Fibroblast of peridontal ligament (primary cell): ENCODE measurements around the gene PSME2.
"Not testable (repeated sequence)": the region's sequence is repeated elsewhere in the genome, so short reads cannot be mapped to it uniquely, and the experiment has no call there.

ENCODE experiments used
- DNase-seq: peaks from one replicate; pipeline ENCODE4 v3.0.0-alpha.2; 2010; ENCODE audit errors: extremely low read depth

Gene PSME2

DNA sequence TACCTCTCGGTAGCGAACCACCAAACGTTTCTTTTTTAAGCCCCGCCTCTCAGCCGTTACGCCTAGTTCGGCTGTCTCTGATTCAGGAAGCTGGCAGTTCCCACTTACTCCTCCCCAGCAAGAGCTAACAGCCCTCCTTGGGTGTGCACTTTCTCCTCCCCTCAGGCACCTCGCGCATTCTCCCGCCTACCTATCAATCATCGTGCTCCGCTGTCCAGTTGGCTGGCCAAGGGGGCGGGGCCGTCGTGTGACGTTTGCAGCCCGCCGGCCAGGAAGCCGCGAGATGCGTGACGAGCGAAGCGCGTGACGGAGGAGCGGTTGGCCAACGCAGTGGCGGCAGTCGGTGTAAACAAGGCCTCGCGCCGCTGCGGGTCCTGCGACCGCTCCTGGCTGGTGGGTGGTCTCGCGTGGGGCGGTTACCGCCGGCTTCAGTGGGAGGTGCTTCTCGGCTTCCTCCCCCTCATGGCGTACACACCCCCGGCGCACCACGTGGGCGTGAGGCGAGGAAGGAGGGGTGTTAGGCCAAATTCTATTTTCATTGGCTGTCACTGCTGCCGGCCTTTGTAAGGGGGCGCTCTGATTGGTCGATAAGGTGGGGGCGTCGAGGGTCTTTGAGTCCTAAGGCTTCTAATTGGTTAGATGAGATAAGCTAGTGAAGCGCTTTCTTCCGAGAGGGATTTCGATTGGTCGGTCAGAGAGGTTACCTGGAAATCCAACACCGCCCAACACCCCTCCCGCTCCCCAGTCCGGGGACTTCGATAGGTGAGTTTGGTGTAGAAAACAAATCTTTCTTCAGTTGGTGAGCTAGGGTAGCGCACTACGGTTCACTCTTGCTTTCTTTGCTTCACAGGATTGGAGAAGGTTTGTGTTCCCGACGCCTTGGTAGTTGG, 31.6 kb downstream of the PSME2 start, which contains the start of the genes DCAF11 and NRL:
Gene DCAF11 (plus strand): TSS at position 246 of the 890 bp plus-strand sequence. CDS start 818 bp downstream, outside the sequence.
Gene NRL (minus strand): TSS at position 418 of the 890 bp plus-strand sequence. CDS start 32,101 bp downstream, outside the sequence.
- peak; percentile 100 for DNase-seq

DNA sequence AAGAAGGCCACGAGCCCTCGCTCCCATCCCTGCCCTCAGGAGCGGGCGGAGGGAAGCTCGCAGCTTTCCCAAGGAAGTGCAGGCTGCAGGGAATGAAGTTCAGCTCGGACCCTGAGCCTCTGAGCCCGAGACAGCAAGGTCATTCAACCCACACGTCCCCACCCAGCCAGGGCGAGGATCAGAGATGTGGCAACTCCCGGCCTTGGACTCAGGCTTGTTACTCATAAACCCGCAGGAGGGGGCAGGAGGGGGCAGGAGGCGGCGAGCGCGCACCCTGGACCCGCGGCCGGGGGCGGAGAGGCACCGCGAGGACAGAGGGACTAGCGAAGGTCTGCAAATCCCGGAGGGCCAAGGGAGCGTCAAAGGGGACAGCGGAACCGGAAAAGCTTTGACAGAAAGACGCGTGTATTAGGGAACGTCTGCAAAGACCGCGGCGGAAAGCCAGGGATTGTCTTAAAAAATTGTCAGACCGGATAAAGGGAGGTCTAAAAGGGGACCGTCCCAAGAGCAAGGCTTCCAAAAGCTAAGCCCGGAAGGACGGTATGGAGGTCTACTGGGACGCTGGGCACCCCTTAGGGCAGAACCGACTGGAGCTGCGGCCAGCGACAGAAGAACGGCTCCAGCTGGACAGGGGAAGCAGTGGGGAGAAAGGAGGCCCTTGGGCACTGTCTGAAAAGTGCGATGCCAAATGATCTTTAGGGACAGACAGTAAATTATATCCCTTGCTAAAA, 32.4 kb downstream of the PSME2 start:
- no peak for DNase-seq

DNA sequence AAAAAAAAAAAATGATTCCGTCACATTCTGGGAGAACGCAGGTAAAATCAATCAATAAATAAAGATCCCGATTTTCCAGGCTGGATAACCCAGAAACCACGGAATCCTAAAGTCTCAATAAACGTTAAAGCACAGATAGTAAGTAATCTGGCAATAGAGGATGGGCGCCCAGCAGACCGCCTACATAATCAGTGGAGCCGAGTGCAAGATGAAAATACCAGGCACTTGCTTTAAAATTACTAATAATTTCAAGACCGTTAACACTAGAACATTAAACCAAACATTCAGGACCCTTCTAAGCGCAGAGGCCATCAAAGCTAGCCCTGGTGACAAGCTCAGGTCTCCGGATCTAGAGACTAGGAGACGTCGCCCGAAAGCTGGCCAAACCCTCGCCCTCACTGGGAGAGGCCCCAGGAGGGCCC, 33.0 kb downstream of the PSME2 start:
- DNase-seq, result no peak

DNA sequence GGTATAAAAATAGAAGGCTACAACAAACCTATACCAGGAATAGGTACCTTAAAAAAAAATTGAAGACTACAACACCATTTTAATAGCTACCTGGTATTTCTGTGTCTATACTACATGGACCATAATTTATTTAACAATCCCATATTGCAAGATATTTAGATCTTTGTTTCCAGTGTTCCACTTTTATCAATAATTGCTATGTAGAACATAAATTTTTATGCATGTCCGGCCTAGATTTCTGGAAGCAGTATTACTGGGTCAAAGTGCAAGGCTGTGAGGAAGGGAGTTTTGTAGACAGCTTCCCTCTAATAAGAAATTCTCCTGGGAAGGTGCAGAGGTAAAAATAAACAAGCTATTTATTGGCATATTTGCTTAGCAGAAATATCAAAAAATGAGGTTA, 35.9 kb downstream of the PSME2 start:
- DNase-seq, result no peak

DNA sequence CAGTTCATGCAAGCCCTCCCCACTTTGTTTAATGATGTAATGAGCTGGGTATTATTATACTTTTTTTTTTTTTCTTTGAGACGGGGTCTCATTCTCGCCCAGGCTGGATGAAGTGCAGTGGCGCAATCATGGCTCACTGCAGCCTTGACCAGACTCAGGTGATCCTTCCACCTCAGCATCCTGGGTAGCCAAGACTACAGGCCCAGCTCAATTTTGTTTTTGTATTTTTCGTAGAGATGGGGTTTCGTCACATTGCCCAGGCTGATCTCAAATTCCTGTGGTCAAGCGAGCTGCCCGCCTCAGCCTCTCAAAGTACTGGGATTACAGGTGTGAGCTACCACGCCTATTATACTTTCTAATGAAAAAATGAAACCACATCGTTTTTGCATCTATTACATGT, 36.4 kb downstream of the PSME2 start:
- DNase-seq, result no peak

DNA sequence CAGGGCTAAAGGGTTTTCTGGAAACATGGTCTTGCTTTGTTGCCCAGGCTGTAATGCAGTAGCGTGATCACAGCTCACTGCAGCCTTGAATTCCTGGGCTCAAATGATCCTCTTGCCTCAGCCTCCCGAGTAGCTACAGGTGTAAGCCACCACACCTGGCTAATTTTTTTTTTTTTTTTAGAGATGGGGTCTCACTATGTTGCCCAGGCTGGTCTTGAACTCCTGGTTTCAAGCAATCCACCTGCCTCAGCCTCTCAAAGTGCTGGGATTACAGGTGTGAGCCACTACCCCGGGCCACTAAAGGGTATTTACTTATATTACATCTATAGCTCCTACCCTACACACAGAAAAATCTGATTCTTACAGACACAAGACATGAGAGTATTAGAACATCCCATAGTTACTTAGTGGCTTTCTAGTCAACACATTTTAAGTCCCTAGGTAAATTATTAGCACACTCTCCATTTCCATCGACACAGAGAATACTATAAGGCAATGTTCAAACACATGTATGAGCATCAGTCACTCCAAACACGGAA, 38.0 kb downstream of the PSME2 start:
- DNase-seq, result no peak

DNA sequence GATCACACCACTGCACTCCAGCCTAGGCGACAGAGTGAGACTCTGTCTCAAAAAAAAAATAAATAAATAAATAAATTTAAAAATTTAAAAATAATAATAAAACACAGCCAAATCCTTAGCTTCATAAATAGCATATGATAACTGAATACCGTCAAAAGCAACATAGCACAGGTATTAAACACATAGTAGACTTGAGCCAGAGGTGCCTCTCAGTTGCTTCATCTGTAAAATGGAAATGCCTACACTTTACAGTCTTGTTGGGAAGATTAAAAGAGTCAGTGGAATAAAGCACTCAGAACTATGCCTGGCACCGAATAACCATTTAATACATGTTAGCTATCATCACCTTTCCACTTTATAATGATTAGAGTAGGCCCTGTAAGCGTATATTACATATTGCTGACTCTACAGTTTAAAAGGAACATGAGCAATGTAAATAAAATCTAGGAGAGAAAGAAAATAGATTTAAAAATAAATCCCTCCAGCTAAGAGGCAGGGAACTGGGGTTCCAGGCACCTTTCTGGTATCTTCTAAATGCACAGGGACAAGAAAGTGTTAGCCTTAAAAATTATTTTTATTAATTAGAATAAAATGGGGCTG, 39.6 kb downstream of the PSME2 start:
- DNase-seq, result no peak

DNA sequence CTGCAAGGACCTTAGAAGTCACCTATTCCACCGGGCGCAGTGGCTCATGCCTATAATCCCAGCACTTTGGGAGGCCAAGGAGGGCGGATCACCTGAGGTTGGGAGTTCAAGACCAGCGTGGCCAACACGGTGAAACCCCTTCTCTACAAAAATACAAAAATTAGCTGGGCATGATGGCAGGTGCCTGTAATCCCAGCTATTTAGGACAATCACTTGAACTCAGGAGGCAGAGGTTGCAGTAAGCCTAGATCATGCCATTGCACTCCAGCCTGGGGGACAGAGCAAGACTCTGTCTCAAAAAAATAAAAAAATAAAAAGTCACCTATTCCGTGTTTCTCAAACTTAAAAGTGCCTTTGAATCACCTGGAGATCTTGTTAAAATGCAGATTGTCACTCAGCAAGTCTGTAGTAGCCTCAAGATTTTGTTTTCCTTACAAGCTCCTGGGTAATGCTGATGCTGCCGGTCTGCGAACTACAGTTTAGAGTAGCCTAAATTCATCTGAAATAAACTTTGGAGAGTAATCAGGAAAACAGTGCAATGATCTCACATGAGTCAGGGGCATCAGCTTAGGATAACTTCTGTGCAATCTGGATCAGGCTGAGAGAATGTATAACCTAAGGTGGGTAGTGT, 40.7 kb downstream of the PSME2 start:
- DNase-seq, result not testable (repeated sequence)

DNA sequence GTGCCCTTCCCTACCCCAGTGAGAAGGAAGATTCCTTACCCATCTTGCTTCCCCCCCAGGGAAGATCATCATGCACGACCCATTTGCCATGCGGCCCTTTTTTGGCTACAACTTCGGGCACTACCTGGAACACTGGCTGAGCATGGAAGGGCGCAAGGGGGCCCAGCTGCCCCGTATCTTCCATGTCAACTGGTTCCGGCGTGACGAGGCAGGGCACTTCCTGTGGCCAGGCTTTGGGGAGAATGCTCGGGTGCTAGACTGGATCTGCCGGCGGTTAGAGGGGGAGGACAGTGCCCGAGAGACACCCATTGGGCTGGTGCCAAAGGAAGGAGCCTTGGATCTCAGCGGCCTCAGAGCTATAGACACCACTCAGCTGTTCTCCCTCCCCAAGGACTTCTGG, 43.0 kb downstream of the PSME2 start:
- no peak for DNase-seq

DNA sequence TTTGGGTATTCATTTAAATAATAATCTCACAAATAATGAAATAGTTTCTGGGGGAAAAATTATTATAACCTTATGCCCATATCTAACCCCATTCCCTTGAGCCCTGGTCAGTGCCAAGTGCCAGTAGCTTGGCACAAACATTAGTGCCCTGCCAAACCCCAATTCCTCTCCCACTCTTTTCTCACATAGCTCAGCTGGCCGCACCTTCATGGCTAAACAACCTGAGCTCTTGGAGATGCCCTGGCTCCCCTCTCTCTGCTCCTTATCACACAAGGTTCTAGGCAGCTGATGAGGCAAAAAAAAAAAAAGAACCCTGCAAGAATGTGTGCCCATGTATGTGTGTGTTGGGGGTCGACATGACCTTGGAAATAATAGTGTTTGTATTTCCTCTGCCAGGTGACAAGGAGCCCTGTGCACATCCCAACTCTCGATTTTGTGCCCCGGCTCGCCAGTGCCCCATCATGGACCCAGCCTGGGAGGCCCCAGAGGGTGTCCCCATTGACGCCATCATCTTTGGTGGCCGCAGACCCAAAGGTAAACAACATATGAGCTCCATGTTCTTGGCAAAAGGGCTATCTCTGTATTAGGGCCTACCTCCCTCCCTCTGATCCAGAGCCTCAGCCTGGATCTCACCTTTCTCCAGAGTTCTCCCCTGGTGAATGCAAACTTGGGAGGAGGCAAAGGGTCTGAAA, 43.9 kb downstream of the PSME2 start:
- DNase-seq, result no peak

DNA sequence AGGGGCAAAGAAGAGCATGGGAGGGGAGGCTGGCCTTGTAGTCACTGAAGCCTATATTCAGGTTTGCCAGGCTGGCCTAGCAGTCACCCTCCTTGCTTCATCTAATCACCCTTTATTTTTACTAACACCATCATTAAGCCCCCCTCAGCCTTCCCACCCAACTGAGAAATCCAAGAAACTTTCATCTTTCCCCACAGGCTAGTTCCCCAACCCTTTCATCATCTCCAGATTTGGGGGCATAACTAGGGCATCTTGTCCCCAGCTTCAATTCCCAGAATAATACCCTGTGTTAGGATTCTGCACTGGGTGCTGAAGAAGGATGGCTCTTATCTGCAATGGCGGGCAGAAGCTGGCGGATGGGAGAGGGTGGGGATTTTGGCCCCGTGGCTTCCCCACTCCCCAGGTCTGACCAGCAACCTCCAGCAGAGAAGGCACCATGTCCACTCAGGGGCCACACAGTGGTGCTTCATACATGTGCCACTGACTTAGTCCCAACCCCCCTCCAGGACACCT, 45.4 kb downstream of the PSME2 start:
- DNase-seq, result no peak

DNA sequence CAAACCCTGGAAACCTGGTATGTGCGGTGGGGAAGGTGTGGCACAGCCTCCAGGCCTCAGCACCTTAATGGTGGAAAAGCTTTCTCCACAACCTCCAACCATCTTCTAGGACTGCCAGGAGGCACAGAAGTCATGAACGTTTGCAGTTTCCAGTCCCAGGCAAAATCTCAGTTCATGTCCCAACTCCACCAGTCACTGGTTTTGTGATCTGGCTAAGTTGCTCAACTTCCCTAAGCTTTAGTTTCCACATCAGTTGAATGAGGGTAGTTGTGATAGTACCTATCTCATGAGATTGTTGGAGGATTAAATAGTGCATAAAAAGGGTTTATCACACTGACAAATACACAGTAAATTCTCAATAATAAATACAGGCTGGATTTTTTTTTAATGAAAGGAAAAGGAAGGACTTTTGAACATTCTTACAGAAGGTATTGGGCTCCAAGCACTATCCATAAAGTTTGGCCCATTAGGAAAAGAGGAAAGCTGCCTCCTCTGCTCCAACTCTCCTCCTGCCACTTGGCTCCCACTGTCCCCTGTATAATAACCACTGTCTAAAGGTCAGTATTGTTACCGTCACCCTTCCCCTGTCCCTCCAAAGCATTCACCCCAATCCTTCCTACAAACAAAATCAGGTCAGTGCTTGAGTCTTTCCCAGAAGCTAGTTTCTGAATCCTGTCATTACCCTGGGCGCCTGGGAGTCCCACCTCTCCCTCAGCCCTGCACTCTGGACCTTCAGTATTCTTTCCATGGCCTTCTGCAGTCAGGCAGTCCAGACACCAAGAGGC, 46.0 kb downstream of the PSME2 start:
- no peak for DNase-seq

DNA sequence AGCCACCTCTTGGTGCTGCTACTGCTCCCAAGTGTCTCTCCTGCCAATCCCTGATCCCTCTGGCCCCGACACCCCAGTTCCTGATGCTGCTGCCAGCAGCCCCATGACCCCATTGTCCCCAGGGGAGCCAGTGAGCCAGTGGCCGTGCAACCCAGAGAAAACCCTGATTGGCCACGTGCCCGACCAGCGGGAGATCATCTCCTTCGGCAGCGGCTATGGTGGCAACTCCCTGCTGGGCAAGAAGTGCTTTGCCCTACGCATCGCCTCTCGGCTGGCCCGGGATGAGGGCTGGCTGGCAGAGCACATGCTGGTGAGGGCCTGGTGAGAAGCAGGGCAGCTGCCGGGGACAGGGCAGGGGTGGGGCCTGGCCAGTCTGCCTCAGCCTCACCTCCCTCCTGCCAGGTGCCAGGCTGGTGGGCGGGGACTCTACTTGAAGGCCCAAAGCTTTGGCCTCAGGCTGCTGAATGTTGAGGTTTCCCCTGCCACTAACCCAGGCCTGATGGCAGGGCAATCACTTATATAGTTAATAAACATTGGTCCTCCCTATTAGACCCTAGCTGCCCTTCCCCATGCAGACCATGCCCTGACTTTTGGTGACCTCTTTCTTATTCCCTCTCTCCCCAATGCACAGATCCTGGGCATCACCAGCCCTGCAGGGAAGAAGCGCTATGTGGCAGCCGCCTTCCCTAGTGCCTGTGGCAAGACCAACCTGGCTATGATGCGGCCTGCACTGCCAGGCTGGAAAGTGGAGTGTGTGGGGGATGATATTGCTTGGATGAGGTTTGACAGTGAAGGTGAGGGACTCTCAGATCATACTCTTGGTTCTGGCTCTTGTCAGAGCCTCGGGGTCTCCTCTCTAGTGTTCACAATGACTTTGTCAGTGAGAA, 47.2 kb downstream of the PSME2 start:
- DNase-seq, result no peak

DNA sequence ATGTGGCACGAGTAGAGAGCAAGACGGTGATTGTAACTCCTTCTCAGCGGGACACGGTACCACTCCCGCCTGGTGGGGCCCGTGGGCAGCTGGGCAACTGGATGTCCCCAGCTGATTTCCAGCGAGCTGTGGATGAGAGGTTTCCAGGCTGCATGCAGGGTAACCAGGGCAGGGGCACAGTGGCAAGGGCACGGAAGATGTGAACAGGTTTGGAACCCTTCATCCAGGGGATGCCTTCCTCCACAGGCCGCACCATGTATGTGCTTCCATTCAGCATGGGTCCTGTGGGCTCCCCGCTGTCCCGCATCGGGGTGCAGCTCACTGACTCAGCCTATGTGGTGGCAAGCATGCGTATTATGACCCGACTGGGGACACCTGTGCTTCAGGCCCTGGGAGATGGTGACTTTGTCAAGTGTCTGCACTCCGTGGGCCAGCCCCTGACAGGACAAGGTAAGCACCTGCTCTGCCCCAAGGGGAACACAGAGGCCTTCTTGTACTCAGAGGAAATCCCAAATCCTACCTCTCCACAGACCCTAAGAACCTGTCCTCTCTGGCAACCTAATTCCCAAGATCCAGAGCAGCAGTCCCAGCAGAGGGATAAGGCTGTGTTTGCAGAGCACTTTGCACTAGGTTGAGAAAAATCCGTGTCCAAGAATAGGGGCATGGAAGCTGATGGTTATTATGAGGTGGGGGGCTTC, 48.0 kb downstream of the PSME2 start:
- no peak for DNase-seq

DNA sequence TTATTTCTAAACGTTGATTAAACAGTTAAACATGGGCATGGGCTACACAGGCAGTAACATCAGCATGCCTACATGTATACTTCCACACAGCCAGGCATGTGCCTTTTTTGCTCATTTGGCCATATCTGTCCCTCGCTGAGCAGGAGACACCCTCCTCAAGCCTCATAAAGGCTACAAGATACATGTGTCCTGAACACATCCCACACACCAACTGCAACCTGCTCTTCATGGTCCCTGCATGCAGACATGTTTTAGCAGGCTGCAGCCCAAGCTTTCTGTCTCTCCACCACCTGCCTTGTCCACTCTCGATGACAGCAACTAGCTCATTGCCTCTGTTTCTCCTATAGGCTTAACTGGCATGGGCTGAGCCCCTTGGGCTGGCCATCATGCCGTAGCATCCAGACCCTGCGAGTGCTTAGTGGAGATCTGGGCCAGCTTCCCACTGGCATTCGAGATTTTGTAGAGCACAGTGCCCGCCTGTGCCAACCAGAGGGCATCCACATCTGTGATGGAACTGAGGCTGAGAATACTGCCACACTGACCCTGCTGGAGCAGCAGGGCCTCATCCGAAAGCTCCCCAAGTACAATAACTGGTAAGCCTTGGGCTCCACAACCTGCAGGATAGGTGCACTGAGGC, 49.7 kb downstream of the PSME2 start:
- no peak for DNase-seq

DNA sequence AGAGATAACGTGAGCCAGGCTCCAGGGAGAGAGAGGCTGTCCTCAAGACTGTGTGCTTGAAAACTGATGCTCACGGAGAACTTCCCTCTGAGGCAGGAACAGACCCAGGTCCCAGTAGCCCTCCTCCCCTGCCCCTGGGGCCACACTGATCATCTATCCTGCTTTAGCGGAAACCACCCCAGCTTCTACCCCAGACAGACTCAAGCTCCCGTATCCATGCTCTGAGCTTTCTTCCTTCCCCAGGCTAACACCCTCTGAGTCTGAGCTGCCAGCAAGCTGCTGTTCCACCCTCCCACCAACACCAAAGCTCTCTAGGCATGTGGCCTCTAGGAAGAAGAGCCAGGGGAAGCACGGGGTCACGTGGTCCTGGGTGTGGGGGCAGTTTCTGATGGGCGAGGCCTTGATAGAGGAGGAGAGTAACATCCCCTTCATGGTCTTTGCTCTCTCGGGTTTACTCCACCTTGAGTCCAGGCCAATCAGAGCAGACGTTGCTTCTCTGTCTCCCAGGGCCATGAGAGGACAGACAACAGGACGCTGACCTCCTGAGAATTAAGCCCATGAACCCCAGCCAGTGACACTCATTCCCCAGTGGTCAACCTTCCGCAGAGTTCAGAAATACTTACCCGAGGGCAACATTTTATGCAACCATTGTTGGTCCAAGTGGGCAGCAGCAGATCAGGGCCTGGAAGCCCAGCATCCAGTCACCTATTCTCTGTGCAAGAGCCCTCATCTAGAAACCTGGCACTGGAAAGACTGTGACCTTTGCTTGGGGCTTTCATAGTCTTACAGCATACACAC, 50.9 kb downstream of the PSME2 start:
- DNase-seq, result peak; percentile 34

DNA sequence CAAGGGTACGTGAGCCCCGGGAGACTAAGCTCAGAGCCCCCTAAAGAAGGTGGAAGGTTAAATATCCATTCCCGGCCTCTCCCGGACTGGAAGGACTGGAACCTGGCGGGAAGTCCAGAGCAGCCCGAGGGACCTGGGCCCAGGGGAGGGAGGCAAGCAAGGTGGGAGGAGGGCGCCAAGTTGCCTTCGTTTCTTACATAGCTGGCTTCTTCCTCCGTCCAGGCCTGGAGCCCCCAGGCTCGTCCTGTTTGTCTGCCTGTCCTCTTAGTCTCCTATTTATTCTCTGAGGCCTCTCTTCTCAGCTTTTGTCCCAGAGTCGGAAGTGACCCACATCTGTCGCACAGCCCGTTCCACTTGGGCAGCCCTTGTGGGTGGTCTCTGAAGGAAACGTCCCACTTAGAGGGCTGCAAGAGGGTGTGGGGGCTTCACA, 51.6 kb downstream of the PSME2 start:
- DNase-seq, result peak; percentile 2
